ENCODE measurements around the gene USP4. TPM values are rescaled to one million over a fixed set of nuclear protein-coding genes. Genes with fewer than 3 reads are reported as not detected.

USP4 gene
- total and polyA plus RNA-seq, 2 experiments from 2014 or later: 16.9 to 20.3 TPM

DNA sequence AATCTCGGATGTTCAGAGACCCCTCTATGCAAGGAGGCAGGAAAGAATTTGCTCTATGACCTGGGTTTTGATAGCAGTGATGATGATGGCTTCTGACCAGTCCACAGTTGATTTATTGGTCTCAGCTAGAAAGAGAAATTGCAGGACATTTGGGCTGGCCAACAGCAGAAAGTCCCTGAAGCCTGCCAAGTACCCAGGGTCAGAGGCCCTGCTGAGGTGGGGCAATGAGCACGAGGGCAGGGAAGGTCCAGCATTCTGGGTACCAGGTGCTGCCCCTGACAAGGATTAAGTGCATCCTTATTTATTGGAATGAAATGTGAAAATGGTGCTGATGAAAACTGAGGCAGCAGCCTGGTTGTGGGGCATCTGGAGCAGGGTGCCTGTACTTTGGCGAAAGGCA lies 82.7 kb downstream of the USP4 start (continued):
- TF ChIP-seq EZH2 (IDR thresholded peaks at IDR 0.05; ENCODE audit: low read depth, unreplicated experiment): no peak
- no peak for TF ChIP-seq ZNF331 (CRISPR knock-in tag; IDR thresholded peaks at IDR 0.05; ENCODE audit: low read depth)
- TF ChIP-seq POLR2AphosphoS5 (IDR thresholded peaks at IDR 0.05; ENCODE audit: low read depth): no peak

DNA sequence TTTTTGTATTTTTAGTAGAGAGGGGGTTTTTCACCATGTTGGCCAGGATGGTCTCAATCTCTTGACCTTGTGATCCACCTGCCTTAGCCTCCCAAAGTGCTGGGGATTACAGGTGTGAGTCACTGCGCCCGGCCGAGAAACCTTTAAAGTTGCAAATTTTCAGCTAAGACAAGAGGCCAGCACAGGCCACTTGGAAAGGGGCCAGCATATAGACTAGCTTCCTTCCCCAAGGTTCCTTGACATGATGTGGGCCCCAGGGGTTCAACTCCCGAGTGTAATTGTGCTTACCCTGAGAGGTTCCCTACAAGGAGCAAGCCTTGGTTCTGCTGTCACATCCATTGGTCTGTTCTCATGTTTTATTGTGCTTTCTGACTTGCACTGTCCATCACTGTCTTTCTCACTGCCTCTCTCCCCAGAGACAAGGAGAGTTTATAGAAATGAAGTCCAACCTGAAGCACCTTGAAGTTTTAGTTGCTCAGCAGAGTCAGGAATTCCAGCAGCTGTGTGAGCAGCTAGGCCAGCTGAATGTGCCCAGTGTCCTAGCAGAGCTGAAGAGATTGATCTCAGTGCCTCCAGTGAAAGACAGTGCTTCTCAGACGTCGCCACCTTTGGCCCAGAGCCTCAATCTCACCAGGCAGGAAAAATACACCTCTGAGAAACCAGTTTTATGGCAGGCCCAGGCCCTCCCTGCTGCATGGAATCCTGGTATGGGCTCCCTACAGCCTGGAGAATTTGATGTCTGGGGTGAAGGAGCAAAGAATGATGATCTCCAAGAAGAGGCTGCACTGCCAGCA lies 83.9 kb downstream of the USP4 start:
- no peaks in the 10 kb centered on the region for H3K9me3 Mint-ChIP-seq
- H3K27me3 Mint-ChIP-seq (ENCODE audit: insufficient read depth, low read depth, poor library complexity): peaks cover 5% of the 10 kb centered on the region
- Histone ChIP-seq H3K4me2 (no peak overlapping the region), H3K27ac (ENCODE audit: low read depth) (no peak overlapping the region), H3K36me3 (ENCODE audit: insufficient read depth) (no peaks in the 10 kb centered on the region), H3K4me1 (ENCODE audit: insufficient read depth) (no peaks in the 10 kb centered on the region), H3K4me3 (no peak overlapping the region), H3K27me3 (ENCODE audit: insufficient read depth) (no peaks in the 10 kb centered on the region), H2AFZ (no peak overlapping the region), H3K9me2 (ENCODE audit: insufficient read depth) (no peaks in the 10 kb centered on the region), H3F3A (replicated peaks; ENCODE audit: low read depth) (no peaks in the 10 kb centered on the region), H4K20me1 (replicated peaks; ENCODE audit: insufficient read depth) (no peaks in the 10 kb centered on the region), H3K79me2 (replicated peaks; ENCODE audit: insufficient read depth) (no peaks in the 10 kb centered on the region)
- ATAC-seq (peak; percentile 32; the same call in 2 of the 3 replicates), DNase-seq (ENCODE audit: low spot score) (no peak)
- H3K4me1 Mint-ChIP-seq: no peaks in the 10 kb centered on the region
- H3K36me3 Mint-ChIP-seq (ENCODE audit: low read depth): no peaks in the 10 kb centered on the region
- H3K4me3 Mint-ChIP-seq: no peak overlapping the region
- TF ChIP-seq EZH2phosphoT487 (IDR thresholded peaks at IDR 0.05; ENCODE audit: unreplicated experiment): no peak
- no peak overlapping the region for H3K27ac Mint-ChIP-seq

GRCh38 chr3:49255112-49255511 lies 84.7 kb downstream of the USP4 start:
- Mint-ChIP-seq H3K27me3 (ENCODE audit: insufficient read depth, low read depth, poor library complexity) (peaks cover 7% of the 10 kb centered on the region), H3K27ac (no peak overlapping the region), H3K9me3 (no peaks in the 10 kb centered on the region), H3K36me3 (ENCODE audit: low read depth) (no peaks in the 10 kb centered on the region), H3K4me3 (no peak overlapping the region), H3K4me1 (no peaks in the 10 kb centered on the region)
- DNase-seq (ENCODE audit: low spot score) (peak; percentile 18), ATAC-seq (peak; percentile 66)
- Histone ChIP-seq H3F3A (replicated peaks; ENCODE audit: low read depth) (no peaks in the 10 kb centered on the region), H3K9me2 (ENCODE audit: insufficient read depth) (no peaks in the 10 kb centered on the region), H3K4me1 (ENCODE audit: insufficient read depth) (no peaks in the 10 kb centered on the region), H3K27me3 (ENCODE audit: insufficient read depth) (no peaks in the 10 kb centered on the region), H4K20me1 (replicated peaks; ENCODE audit: insufficient read depth) (no peaks in the 10 kb centered on the region), H3K4me2 (no peak overlapping the region), H3K27ac (ENCODE audit: low read depth) (no peak overlapping the region), H3K79me2 (replicated peaks; ENCODE audit: insufficient read depth) (no peaks in the 10 kb centered on the region), H2AFZ (no peak overlapping the region), H3K36me3 (ENCODE audit: insufficient read depth) (no peaks in the 10 kb centered on the region), H3K4me3 (no peak overlapping the region)
- TF ChIP-seq ZNF462 (CRISPR knock-in tag; IDR thresholded peaks at IDR 0.05) (no peak), EZH2 (IDR thresholded peaks at IDR 0.05; ENCODE audit: low read depth, unreplicated experiment) (no peak), POLR2AphosphoS5 (IDR thresholded peaks at IDR 0.05; ENCODE audit: low read depth) (no peak), NANOG (IDR thresholded peaks at IDR 0.05; ENCODE audit: borderline replicate concordance) (no peak), STAT1 (IDR thresholded peaks at IDR 0.05; ENCODE audit: unreplicated experiment) (no peak), ZNF114 (CRISPR knock-in tag; IDR thresholded peaks at IDR 0.05) (no peak), JUNB (IDR thresholded peaks at IDR 0.05; ENCODE audit: unreplicated experiment) (no peak), ZNF331 (CRISPR knock-in tag; IDR thresholded peaks at IDR 0.05; ENCODE audit: low read depth) (no peak)
- TF ChIP-seq, protein P1, sequence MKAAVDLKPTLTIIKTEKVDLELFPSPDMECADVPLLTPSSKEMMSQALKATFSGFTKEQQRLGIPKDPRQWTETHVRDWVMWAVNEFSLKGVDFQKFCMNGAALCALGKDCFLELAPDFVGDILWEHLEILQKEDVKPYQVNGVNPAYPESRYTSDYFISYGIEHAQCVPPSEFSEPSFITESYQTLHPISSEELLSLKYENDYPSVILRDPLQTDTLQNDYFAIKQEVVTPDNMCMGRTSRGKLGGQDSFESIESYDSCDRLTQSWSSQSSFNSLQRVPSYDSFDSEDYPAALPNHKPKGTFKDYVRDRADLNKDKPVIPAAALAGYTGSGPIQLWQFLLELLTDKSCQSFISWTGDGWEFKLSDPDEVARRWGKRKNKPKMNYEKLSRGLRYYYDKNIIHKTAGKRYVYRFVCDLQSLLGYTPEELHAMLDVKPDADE (IDR thresholded peaks at IDR 0.05): no peak

Measured in GM23338 (cell line).